D721Med (cell line): ENCODE measurements around the gene BANF1.

Experiments
- DNase-seq: peaks from one replicate; pipeline ENCODE4 v3.0.0; 2011; ENCODE audit warnings: low spot score; ENCODE audit not compliant: insufficient read length
- FAIRE-seq: peaks from 2 replicates; lab custom pipeline; 2011; peaks lifted over from hg19 to GRCh38; lab: Jason Lieb, UNC
- CTCF ChIP-seq: IDR thresholded peaks from 2 replicates; pipeline ENCODE4 v1.5.1; 2012; ENCODE audit warnings: mild to moderate bottlenecking, control low read depth; ENCODE audit not compliant: insufficient read depth; ENCODE audit errors: missing control alignments

The BANF1 gene

GRCh38 chr11:66001942-66002647 lies at the start of gene BANF1, which contains the start of gene EIF1AD:
BANF1 (plus strand) TSS chr11:66002503; CDS start chr11:66003251, 748 bp downstream.
EIF1AD (minus strand) TSS chr11:66002157; CDS start chr11:66000389, 1,768 bp downstream.
- FAIRE-seq (no peak), DNase-seq (peak; percentile 71)
- no peak for TF ChIP-seq CTCF

DNA sequence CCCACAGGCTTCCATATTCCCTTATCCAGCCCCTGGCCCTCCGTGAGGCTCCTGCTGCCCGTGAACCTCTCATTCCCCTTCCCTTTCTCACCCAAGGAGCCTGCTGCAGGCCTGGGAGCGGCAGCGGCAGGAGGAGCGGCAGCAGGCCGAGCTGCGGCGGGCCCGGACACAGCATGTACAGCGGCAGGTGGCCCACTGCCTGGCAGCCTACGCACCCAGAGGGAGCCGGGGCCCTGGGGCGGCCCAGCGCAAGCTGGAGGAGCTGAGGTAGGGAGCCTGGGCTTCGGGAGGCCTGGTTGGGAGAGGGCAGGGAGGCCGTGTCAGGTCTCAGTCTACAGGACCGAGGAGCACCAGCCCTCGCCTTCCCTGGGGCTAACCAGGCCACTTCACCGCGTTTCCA lies 48.8 kb upstream of the BANF1 start:
- no peak for FAIRE-seq
- no peak for TF ChIP-seq CTCF
- DNase-seq: no peak

- TF ChIP-seq CTCF: no peak
- no peak for DNase-seq
- no peak for FAIRE-seq
Measured at GRCh38 chr11:65954771-65955170, 47.5 kb upstream of the BANF1 start.

GRCh38 chr11:65958291-65958690 lies 44.0 kb upstream of the BANF1 start:
- TF ChIP-seq CTCF: no peak
- FAIRE-seq (no peak), DNase-seq (no peak)

- FAIRE-seq (no peak), DNase-seq (no peak)
- no peak for TF ChIP-seq CTCF
Measured at GRCh38 chr11:65958774-65959420, 43.4 kb upstream of the BANF1 start.

DNA sequence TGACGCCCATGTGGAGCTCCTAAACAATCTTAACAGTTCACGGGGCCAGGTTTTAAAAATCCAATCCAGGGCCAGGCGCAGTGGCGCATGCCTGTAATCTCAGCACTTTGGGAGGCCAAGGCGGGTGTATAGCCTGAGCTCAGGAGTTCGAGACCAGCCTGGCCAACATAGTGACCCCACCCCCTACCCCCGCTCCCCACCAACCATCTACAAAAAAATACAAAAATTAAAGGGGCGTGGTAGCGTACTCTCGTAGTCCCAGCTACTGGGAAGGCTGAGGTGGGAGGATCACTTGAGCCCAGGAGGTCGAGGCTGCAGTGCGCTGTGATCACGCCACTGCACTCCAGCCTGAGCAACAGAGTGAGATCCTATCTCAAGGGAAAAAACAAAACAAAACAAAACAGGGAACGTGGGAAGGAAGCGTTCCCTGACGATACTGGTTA lies 41.5 kb upstream of the BANF1 start:
- FAIRE-seq (no peak), DNase-seq (no peak)
- TF ChIP-seq CTCF: no peak
